Keratinocyte (primary cell): ENCODE measurements around the gene TPPP2.
"Not testable (repeated sequence)": the region's sequence is repeated elsewhere in the genome, so short reads cannot be mapped to it uniquely, and the experiment has no call there.

Experiments used
- CTCF ChIP-seq, 3 experiments: IDR thresholded peaks in 1 of 3; conservative IDR thresholded peaks in 1 of 3; optimal IDR thresholded peaks in 1 of 3; 2 replicates in 2 of 3; 3 replicates in 1 of 3; pipeline versions ENCODE3 to v1.5.1; 2011; ENCODE audit warnings: low read length in 3 of 3, mild to moderate bottlenecking in 3 of 3, moderate library complexity in 2 of 3, control low read depth in 1 of 3, inconsistent platforms in 1 of 3; ENCODE audit not compliant: insufficient read depth in 2 of 3; ENCODE audit errors: extremely low read depth in 1 of 3
- EZH2 ChIP-seq: IDR thresholded peaks from one replicate; pipeline ENCODE4 v1.6.1; 2012; ENCODE audit warnings: inconsistent platforms, mild to moderate bottlenecking, low read length, moderate library complexity

- not testable (repeated sequence) for TF ChIP-seq CTCF (optimal IDR thresholded peaks at IDR 0.05 in 1 of 3, IDR thresholded peaks at IDR 0.05 in 1 of 3, conservative IDR thresholded peaks at IDR 0.05 in 1 of 3; ENCODE audit: extremely low read depth in 1 of 3, insufficient read depth in 2 of 3, low read length in 3 of 3); EZH2
These were observed 44.4 kb upstream of the TPPP2 start for GRCh38 chr14:20985650-20986049.
